Femur (tissue), 1 donor: Measurements from ENCODE around the gene SORBS2.
A peak's percentile ranks its signal among the peaks of the same experiment; 100 is the strongest.

Source experiments
- DNase-seq: peaks from one replicate; pipeline ENCODE4 v3.0.0-alpha.2; 2017

Gene SORBS2

GRCh38 chr4:185662030-185662778, 149.8 kb downstream of the SORBS2 start:
- DNase-seq = no peak

GRCh38 chr4:185660340-185660739, 151.7 kb downstream of the SORBS2 start:
- DNase-seq = no peak

GRCh38 chr4:185657699-185658098, 154.3 kb downstream of the SORBS2 start:
- no peak for DNase-seq

- no peak for DNase-seq
Observed at GRCh38 chr4:185657183-185657582, 154.8 kb downstream of the SORBS2 start.

GRCh38 chr4:185656467-185656931, 155.5 kb downstream of the SORBS2 start:
- DNase-seq = peak; percentile 59

GRCh38 chr4:185654965-185655554, 156.9 kb downstream of the SORBS2 start:
- no peak for DNase-seq

- DNase-seq = no peak
Observed at GRCh38 chr4:185654311-185654710, 157.7 kb downstream of the SORBS2 start.

- DNase-seq = no peak
Observed at GRCh38 chr4:185651851-185652250, 160.1 kb downstream of the SORBS2 start.

GRCh38 chr4:185651137-185651677, 160.8 kb downstream of the SORBS2 start:
- no peak for DNase-seq

- DNase-seq = no peak
Observed at GRCh38 chr4:185648631-185649030, 163.4 kb downstream of the SORBS2 start.

- no peak for DNase-seq
Observed at GRCh38 chr4:185645403-185645802, 166.6 kb downstream of the SORBS2 start.

- no peak for DNase-seq
Observed at GRCh38 chr4:185644408-185644807, 167.6 kb downstream of the SORBS2 start.

- no peak for DNase-seq
Observed at GRCh38 chr4:185642907-185643306, 169.1 kb downstream of the SORBS2 start.

GRCh38 chr4:185640811-185641675, 171.0 kb downstream of the SORBS2 start:
- DNase-seq = no peak

- DNase-seq = no peak
Observed at GRCh38 chr4:185638548-185639301, 173.3 kb downstream of the SORBS2 start.

- DNase-seq = no peak
Observed at GRCh38 chr4:185638093-185638492, 173.9 kb downstream of the SORBS2 start.

GRCh38 chr4:185637163-185637875, 174.7 kb downstream of the SORBS2 start:
- DNase-seq = no peak

- DNase-seq = no peak
Observed at GRCh38 chr4:185634066-185634652, 177.8 kb downstream of the SORBS2 start.

- DNase-seq = no peak
Observed at GRCh38 chr4:185626798-185627197, 185.2 kb downstream of the SORBS2 start.

- no peak for DNase-seq
Observed at GRCh38 chr4:185625503-185625902, 186.5 kb downstream of the SORBS2 start.

- no peak for DNase-seq
Observed at GRCh38 chr4:185624259-185624589, 187.8 kb downstream of the SORBS2 start.
